Measurements from ENCODE around the gene BLVRA.

The BLVRA gene

GRCh38 chr7:43750016-43750887 lies 8.2 kb upstream of the BLVRA start:
- DNase-seq, result no peak

- DNase-seq, result no peak
These were observed 6.1 kb upstream of the BLVRA start for GRCh38 chr7:43752411-43752810.

GRCh38 chr7:43753271-43753810 lies 5.1 kb upstream of the BLVRA start:
- DNase-seq, result no peak

GRCh38 chr7:43753843-43754242 lies 4.6 kb upstream of the BLVRA start:
- no peak for DNase-seq

GRCh38 chr7:43754596-43754995 lies 3.9 kb upstream of the BLVRA start:
- DNase-seq, result no peak

GRCh38 chr7:43756368-43757072 lies 2.0 kb upstream of the BLVRA start:
- DNase-seq, result no peak

- no peak for DNase-seq
These were observed 1.3 kb upstream of the BLVRA start for GRCh38 chr7:43757073-43757720.

- peak in 2 of 3 experiments; percentile 73 to 84 for DNase-seq
These were observed 573 bp downstream of the BLVRA start for GRCh38 chr7:43758822-43759683.

GRCh38 chr7:43760861-43761260 lies 2.4 kb downstream of the BLVRA start:
- DNase-seq, result no peak

- DNase-seq, result no peak
These were observed 2.9 kb downstream of the BLVRA start for GRCh38 chr7:43761382-43761781.

- DNase-seq, result no peak
These were observed 3.6 kb downstream of the BLVRA start for GRCh38 chr7:43761938-43762692.

- no peak for DNase-seq
These were observed 4.7 kb downstream of the BLVRA start for GRCh38 chr7:43763183-43763582.

- DNase-seq, result no peak
These were observed 5.7 kb downstream of the BLVRA start for GRCh38 chr7:43764039-43764761.

GRCh38 chr7:43764807-43765491 lies 6.5 kb downstream of the BLVRA start:
- DNase-seq, result no peak

- no peak for DNase-seq
These were observed 8.1 kb downstream of the BLVRA start for GRCh38 chr7:43766564-43766963.

GRCh38 chr7:43767311-43767710 lies 8.8 kb downstream of the BLVRA start:
- no peak for DNase-seq

- DNase-seq, result no peak
These were observed 9.9 kb downstream of the BLVRA start for GRCh38 chr7:43768201-43768886.

- no peak for DNase-seq
These were observed 10.4 kb downstream of the BLVRA start for GRCh38 chr7:43768887-43769272.

GRCh38 chr7:43769281-43769680 lies 10.8 kb downstream of the BLVRA start:
- DNase-seq, result no peak
